HG02798 (cell line): Measurements from ENCODE around the gene ATP11A.

Experiments used
- ATAC-seq: cut with Tn5 transposase; IDR thresholded peaks from one replicate; pipeline ENCODE4 v1.9.1; 2021; ENCODE audit warnings: mild to moderate bottlenecking; ENCODE audit not compliant: unreplicated experiment, poor library complexity

ATP11A gene

DNA sequence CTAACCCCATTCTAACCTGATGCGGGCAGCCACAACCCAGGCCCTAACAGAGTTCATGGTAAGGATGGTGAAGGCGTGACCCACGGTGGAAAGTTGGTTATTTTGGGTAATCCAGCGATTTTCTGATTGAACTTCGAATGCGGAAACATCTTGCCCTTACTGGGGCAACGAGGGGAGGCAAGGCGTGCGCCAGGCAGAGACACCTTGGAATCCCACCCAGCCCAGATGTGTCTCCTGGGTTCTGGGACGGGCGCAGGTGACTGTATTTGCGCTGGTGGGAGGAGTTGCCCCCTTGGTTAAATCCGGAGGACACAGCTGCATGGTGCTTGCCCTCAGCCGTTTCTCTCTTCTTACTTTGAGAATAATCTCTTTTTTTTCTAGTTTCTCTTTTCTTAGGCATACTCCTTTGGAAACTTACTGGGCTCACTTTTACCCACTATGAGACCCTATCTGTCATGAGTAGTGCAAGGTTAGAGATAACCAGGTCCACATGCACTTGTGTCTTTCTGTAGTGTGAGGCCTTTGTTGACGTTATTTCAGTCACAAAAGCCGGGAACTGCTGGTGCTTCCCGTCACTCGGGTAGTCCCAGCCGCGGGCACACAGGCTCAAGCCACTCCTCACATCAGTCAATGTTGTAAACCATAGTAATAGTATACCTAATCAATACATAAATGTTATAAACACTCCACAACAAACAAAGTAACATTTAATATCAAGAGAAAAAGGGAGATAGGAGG, 81.5 kb downstream of the ATP11A start:
- no peak for ATAC-seq

GRCh38 chr13:112771877-112772538, 82.2 kb downstream of the ATP11A start:
- ATAC-seq = no peak

GRCh38 chr13:112772539-112772909, 82.7 kb downstream of the ATP11A start:
- no peak for ATAC-seq

DNA sequence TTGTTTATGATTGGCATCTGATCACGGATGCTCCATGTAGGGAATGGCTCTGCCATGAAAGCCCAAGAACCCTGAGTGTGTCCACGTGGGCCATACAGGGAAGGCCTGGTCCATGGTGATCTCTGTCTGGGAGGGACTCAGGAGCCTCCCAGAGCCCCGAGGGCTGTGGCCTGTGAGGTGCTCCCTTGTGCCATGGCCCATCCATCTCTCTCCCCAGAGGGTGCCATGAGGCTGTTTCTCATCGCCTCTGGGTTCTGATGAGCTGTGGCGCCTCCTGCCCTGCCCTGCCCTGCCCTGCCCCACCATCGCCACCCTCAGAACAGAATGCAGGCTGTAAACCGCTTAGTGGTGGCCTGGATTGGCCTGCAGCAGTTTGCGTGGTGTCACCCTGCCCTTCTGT, 83.1 kb downstream of the ATP11A start:
- no peak for ATAC-seq

DNA sequence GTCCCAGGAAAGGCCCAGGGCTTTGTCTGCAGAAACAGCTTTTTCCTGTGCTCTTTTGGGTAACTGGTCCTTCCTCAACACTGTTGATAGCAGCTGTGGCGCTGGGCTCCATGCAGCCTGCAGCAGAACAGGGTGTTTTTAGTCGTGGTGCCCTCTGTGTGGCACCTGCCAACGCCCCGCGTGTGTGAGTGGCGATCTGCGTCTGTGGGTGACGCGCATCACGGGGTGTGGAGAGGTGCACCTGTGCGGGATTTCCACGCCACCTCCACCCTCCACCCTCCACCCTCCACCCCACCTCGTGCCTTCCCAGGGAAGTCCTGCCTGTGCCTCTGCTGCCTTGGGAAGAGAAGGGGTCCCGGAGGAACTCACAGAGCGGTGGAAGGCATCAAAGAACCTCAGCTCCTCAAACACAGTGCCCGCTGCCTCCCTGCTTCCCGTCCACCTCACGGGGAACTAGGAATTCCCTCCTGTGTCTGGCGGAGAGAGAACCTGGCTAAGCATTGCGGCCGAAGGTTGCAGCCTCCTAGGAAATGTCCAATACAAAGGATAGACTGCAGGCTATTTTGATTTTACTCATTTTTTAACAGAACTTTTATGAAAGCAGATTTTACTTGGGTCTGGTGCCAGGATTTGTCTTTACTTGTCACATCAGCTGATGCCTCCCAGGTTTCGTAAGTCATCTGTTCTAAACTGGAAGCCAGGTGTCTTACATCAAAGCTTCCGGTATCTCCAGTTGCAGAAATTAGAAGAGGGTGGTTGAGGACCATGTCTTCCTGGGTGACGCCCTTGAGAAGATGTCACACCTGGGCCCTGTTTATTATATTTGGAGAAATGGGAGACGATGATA, 84.0 kb downstream of the ATP11A start:
- no peak for ATAC-seq

DNA sequence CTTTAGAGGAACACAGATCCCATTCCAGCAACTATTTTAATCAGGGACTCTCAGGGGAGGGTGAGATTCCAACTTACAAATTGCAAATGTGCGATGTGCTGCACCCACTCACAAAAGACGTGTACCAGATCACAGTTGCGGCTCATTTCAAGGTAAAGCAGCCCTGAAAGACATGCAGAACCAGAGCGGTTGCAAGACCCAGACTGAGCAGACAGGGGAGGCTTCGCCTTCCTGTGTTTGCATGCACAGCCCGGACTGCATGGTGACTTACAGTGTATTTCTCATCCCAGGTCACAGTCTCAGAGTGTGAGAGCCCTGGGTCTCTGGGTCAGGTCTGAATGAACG, 84.6 kb downstream of the ATP11A start:
- ATAC-seq = no peak

DNA sequence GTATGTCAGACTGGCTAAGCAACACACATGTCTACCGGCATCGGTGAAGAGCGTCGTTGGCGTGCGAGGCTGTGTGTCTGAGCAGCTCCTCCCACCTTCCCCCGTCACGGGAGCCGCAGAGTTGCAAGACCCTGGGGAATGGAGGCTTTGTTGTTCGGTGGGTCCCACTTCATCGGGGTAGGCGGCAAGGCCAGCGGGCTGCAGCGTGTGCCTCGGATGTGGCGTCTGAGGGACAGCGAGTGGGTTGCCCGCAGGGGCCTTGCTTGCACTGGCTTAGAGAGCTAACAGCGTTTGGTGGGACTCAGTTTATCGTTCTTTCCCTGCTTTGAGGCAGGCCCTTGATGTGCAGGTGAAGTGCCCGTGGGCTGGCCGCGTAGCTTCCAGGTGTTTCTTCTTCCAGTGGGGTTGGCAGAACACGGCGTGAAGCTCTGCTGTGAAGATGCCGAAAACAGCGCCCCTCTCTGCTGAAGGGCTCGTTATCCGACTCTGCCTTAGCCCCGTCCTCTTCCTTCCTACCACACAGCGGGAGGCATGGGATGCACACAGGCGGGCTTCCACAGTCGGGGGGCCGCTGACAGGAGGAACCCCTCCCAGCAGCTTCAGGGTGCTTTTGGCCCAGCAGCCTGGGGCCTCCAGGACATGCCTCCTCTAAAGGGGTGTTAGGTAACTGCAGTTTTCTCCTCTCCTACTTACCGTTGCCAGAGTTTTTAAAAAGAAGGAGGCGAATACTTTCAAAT, 85.2 kb downstream of the ATP11A start:
- ATAC-seq = no peak

- no peak for ATAC-seq
Measured at GRCh38 chr13:112775791-112776279, 86.0 kb downstream of the ATP11A start.

DNA sequence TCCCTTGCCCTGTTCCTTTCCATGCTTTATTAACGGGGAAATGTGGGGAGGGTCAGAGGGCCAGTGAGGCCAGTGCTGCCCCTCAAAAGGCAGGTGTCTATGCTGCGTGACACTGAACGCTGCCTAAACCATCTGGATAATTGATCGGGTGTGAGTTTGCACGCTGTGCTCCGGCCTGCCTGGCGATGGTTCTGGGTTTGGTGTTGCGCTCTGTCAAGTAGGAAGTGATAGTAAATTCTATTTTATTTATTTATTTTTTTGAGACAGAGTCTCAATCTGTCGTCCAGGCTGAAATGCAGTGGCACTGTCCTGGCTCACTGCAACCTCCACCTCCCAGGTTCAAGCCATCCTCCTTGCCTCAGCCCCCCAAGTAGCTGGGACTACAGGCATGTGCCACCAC, 86.5 kb downstream of the ATP11A start:
- no peak for ATAC-seq

DNA sequence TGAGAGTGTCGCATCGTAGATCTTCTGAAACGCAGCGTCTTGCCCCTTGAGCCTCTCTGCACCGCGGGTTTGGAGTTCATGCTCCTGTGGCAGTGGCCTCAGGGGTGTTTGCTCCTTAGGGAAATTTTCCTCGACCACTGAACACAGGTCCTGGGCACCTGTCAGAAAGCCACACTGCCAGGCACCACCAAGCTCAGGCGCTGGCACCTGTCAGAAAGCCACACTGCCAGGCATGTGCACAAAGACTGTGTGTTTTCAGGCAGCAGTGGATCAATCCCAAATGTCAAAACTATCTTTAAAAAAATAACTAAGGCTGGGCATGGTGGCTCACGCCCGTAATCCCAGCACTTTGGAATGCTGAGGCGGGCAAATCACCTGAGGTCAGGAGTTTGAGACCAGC, 87.1 kb downstream of the ATP11A start:
- ATAC-seq = no peak

DNA sequence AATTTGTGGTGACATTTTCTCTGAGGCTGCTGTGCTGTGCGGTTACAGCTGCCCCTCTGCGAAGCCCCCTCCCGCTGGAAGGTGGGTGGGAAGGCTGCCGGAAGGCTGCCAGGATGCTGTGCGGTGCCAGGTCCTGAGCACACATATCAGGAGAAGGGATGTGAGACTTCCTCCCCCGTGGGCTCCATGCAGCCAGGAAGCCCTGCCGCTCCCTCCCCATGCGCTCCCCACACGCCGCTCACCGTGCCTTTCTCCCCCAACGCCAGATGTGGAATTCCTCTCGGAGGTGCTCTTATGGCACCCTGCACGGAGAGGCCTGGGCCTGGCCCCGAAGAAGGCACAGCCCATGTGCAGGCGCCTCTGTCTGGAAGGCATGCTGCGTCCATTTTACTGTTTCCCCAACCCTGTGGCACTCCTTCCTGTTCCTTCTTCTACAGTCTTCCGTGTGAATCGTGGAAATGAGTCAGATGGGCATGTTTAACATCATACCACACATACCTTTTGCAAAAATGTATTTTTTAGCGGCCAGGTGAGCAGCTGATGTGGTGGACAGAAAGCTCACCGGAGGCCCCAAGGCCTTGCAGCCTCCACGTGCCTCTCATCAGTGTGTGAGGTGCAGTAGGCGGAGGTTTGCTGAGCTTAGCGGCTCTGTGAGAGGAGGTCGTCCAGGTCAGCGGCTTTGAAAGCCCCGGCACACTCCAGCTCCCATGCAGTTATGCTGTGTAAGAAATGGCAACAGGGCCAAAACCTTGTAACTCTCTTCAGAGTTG, 88.0 kb downstream of the ATP11A start:
- no peak for ATAC-seq

- ATAC-seq = no peak
Measured at GRCh38 chr13:112779856-112780604, 90.2 kb downstream of the ATP11A start.

DNA sequence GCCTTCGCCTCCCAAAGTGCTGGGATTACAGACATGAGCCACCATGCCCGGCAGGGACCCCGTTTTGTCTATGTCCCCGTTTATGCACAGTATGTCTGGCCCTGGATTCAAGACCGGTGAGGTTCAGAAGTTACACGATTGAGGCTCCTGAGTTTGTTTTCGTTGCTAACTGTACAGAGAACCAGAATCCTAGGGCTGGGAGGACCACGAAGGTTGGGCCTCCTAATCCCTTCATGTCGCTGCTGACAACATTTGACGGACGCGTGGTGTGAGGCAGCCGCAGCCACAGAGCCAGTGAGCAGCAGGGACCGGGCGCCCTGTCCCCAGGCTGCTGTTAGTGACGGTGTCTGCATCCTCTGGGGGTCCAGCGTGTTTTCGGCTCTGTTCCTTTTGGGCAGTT, 91.4 kb downstream of the ATP11A start:
- no peak for ATAC-seq

- no peak for ATAC-seq
Measured at GRCh38 chr13:112781881-112782361, 92.1 kb downstream of the ATP11A start.

DNA sequence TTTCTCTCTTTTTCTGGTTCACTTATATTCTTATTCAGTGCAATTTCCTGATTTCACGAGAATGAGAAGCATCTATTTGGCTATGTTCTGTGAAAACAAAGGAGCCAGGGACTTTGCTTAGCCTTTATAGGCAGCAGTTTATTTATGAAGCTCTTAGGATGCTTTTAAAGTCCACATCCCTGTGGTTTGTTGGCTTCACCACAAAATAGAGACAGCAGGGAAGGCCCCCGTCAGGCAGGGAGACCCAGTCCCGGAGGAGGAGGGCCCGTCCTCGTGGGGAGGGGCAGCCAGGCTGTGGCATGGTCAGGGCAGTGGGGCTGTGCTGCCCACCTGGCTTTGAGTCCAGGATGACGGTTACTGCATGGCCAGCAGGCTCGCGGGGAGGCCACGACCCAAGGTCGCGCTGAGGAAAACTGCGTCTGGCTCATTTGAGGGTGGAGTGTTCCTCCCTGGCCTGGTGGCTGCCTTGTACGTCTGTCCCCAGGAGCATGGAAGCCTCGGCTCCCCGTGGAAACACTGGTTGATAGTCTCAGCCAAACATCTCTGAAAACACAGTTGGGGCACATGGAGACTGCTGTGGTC, 92.7 kb downstream of the ATP11A start:
- no peak for ATAC-seq

GRCh38 chr13:112783135-112783977, 93.5 kb downstream of the ATP11A start:
- no peak for ATAC-seq

DNA sequence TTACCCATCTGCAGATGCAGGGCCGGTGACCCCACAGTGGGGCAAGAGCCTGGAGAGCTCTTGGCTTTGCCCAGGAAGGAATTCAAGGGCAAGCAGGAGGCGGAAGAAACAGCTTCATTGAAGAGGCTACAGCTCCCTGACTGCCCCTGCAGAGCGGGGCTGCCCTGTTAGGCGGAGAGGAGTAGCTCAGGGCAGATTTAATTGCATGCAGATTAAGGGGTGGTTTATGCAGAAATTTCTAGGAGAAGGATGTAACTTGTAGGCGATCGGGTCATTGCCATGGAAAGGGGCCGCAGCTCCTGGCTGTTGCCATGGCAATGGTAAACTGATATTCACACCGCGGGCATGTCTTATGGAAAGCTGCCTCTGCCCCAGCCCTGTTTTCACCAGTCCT, 94.1 kb downstream of the ATP11A start:
- ATAC-seq = no peak
